DND-41 (cell line): ENCODE results near the gene IL18RAP.

Experiments
- CTCF ChIP-seq: IDR thresholded peaks from 2 replicates; pipeline ENCODE4 v1.5.1; 2012; ENCODE audit warnings: borderline replicate concordance, low read length, moderate library complexity, mild to moderate bottlenecking; ENCODE audit not compliant: poor library complexity, severe bottlenecking; ENCODE audit errors: extremely low read depth
- EZH2 ChIP-seq: IDR thresholded peaks from 3 replicates; pipeline ENCODE4 v1.6.1; 2012; ENCODE audit warnings: borderline replicate concordance, low read depth, mild to moderate bottlenecking, moderate library complexity, low read length, inconsistent platforms; ENCODE audit not compliant: severe bottlenecking

GRCh38 chr2:102451968-102452367, 29.0 kb downstream of the IL18RAP start:
- no peak for TF ChIP-seq CTCF
- no peak for TF ChIP-seq EZH2
